HG03558 (cell line): ENCODE measurements around the gene TARS2.

ENCODE experiments used
- ATAC-seq: cut with Tn5 transposase; IDR thresholded peaks from one replicate; pipeline ENCODE4 v1.9.1; 2021; ENCODE audit warnings: moderate number of reproducible peaks; ENCODE audit not compliant: unreplicated experiment; ENCODE audit errors: extremely low read depth

TARS2 gene

GRCh38 chr1:150535511-150536287, 48.5 kb downstream of the TARS2 start:
- no peak for ATAC-seq

GRCh38 chr1:150536836-150537731, 49.9 kb downstream of the TARS2 start:
- no peak for ATAC-seq

GRCh38 chr1:150537732-150538684, 50.8 kb downstream of the TARS2 start:
- no peak for ATAC-seq

- no peak for ATAC-seq
Observed at GRCh38 chr1:150543500-150544143, 56.4 kb downstream of the TARS2 start.

GRCh38 chr1:150544204-150544603, 57.0 kb downstream of the TARS2 start:
- no peak for ATAC-seq

- no peak for ATAC-seq
Observed at GRCh38 chr1:150545486-150546032, 58.3 kb downstream of the TARS2 start.

GRCh38 chr1:150546294-150546937, 59.2 kb downstream of the TARS2 start:
- ATAC-seq: no peak

GRCh38 chr1:150548324-150548631, 61.1 kb downstream of the TARS2 start:
- ATAC-seq: no peak

GRCh38 chr1:150548632-150549495, 61.6 kb downstream of the TARS2 start, which contains the start of gene ADAMTSL4:
ADAMTSL4 (plus strand) TSS chr1:150549408; CDS start chr1:150552289, 2,881 bp downstream.
- ATAC-seq: no peak

- ATAC-seq: no peak
Observed at GRCh38 chr1:150549496-150550221, 62.4 kb downstream of the TARS2 start.

- ATAC-seq: no peak
Observed at GRCh38 chr1:150550222-150551050, 63.2 kb downstream of the TARS2 start.

- no peak for ATAC-seq
Observed at GRCh38 chr1:150551051-150551783, 64.0 kb downstream of the TARS2 start.

- no peak for ATAC-seq
Observed at GRCh38 chr1:150551784-150552127, 64.5 kb downstream of the TARS2 start.

- ATAC-seq: no peak
Observed at GRCh38 chr1:150552128-150552910, 65.1 kb downstream of the TARS2 start.

GRCh38 chr1:150552911-150553289, 65.7 kb downstream of the TARS2 start:
- ATAC-seq: no peak
